Body of pancreas (tissue), 4 donors: ENCODE results near the gene ZSWIM6. TPM values are rescaled to one million over a fixed set of nuclear protein-coding genes. Genes with fewer than 3 reads are reported as not detected.

Experiments used
- ATAC-seq: fragments of 150-250 bp; one replicate; pipeline ENCODE4 v1.9.1; 2016
- DNase-seq, 4 donors: peaks; one replicate each; pipeline ENCODE4 v3.0.0-alpha.2; 2019
- H3K27ac ChIP-seq, 4 donors: fragments of 200-600 bp; sonication (generic); 1 replicate in 3 of 4; 2 replicates in 1 of 4; pipeline versions ENCODE4 v1.5.1 to v1.6.1; 2016 to 2019; ENCODE audit warnings: mild to moderate bottlenecking in 1 of 4, mixed read lengths in 1 of 4, moderate library complexity in 1 of 4
- H3K27me3 ChIP-seq, 2 donors: fragments of 200-600 bp; sonication (generic); one replicate each; pipeline ENCODE4 v1.6.0; 2016; ENCODE audit warnings: mild to moderate bottlenecking in 1 of 2
- H3K36me3 ChIP-seq, 2 donors: fragments of 200-600 bp; sonication (generic); replicated peaks in 1 of 2; 2 replicates each; pipeline ENCODE4 v1.5.1; 2016; ENCODE audit warnings: low read depth in 2 of 2; ENCODE audit not compliant: insufficient read depth in 1 of 2
- H3K4me1 ChIP-seq: fragments of 200-600 bp; sonication (generic); one replicate; pipeline ENCODE4 v1.6.0; 2016
- H3K4me3 ChIP-seq, 2 donors: fragments of 200-600 bp; sonication (generic); 1 replicate in 1 of 2; 2 replicates in 1 of 2; pipeline ENCODE4 v1.5.1; 2016 to 2019
- H3K9me3 ChIP-seq, 3 donors: fragments of 200-600 bp; sonication (generic); 1 replicate in 2 of 3; 2 replicates in 1 of 3; pipeline ENCODE4 v1.5.1; 2016
- POLR2A ChIP-seq, 3 donors: fragments of 450-650 bp; IDR thresholded peaks; one replicate each; pipeline ENCODE4 v1.6.1; 2016; ENCODE audit warnings: antibody characterized with exemption in 3 of 3, mild to moderate bottlenecking in 2 of 3
- WGBS, 2 donors: methylation state at CpG; one replicate each; pipeline ENCODE4 v1.1.5; 2017; 5-methylcytosine and 5-hydroxymethylcytosine counted together
- intact Hi-C: fragments of 100-400 bp; cut with DNase I; formaldehyde crosslinking; loops from one replicate; pipeline ENCODE4 v1.15.1; 2023
- total RNA-seq, 2 donors: library from RNA; depleted of rRNA; stranded (reverse); fragments of >200 nt; gene quantifications; one replicate each; pipeline ENCODE4 v1.1.0, GENCODE V29; 2016
- TF ChIP-seq, protein P1 (sequence below), 7 experiments: fragments of 450-650 bp in 4 of 7; fragments of 200-600 bp in 3 of 7; sonication (generic) in 3 of 7; IDR thresholded peaks; one replicate each; pipeline ENCODE4 v1.5.1; 2016 to 2019; ENCODE audit warnings: antibody characterized with exemption in 7 of 7

ZSWIM6 gene
- total RNA-seq, 2 donors from 2014 or later = 5.9 to 8.8 TPM

DNA sequence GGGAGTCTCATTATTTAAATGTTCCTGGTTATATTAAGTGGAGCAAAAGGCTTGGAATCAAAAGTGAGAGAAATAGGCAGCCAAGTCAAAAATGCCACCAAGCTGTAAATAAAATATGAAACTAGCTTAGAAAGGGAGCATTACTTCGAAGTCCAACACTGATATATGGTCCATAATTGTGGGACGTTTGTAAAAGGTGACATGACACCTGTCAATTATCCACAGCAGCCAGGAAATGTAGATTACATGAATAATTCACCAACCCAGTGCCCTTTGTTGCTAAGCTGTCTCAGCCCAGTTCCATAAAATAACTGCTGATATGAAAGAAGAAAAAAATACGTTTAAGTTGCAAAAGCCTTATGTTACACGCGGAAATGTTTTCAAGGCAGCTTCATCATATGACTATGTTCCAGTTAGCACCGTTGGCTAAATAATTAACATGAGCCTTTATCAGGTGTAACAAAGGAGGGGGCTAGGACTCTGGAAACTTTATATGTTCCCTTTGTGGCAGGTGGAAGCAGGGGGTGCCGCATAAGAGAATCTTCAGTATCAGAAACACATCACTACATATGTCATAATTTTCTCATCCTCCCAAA is 39.9 kb upstream of the ZSWIM6 start:
- no peak for DNase-seq
- TF ChIP-seq, protein P1, sequence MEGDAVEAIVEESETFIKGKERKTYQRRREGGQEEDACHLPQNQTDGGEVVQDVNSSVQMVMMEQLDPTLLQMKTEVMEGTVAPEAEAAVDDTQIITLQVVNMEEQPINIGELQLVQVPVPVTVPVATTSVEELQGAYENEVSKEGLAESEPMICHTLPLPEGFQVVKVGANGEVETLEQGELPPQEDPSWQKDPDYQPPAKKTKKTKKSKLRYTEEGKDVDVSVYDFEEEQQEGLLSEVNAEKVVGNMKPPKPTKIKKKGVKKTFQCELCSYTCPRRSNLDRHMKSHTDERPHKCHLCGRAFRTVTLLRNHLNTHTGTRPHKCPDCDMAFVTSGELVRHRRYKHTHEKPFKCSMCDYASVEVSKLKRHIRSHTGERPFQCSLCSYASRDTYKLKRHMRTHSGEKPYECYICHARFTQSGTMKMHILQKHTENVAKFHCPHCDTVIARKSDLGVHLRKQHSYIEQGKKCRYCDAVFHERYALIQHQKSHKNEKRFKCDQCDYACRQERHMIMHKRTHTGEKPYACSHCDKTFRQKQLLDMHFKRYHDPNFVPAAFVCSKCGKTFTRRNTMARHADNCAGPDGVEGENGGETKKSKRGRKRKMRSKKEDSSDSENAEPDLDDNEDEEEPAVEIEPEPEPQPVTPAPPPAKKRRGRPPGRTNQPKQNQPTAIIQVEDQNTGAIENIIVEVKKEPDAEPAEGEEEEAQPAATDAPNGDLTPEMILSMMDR (IDR thresholded peaks at IDR 0.05) = no peak
- peak in 1 of 3 donors; percentile 4 for TF ChIP-seq POLR2A (IDR thresholded peaks at IDR 0.05)
- 14 to 21% methylated on average over 7 of the region's 7 CpGs for WGBS, 2 donors
- Histone ChIP-seq H3K27me3 (no peaks in the 10 kb centered on the region), H3K4me1 (peaks cover 50% of the 10 kb centered on the region), H3K4me3 (no peak overlapping the region), H3K9me3 (no peaks in the 10 kb centered on the region), H3K27ac (peak overlapping the region; percentile 43 to 80 (median 77)), H3K36me3 (no peaks in the 10 kb centered on the region)
- peak; percentile 25 for ATAC-seq
- intact Hi-C loops = no loop called here

DNA sequence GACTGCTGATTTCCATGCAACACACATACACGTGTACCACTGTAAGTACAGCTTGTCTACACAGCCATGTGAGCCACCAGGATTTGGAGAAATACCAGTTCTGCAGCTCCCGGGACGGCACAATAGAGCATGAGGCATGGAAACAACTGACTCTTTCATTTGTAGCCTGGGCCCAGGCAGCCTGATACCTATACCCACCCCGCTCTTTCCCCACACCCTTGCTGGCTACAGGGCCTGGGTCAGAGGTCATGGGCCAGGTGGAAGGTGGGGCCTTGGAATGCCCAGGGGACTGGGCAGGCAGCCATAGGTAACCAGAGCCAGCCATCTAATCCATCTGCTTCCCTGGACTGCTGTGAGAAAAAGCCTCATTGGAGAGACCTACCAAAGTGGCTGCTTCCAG is 39.0 kb upstream of the ZSWIM6 start:
- no peaks in the 10 kb centered on the region for H3K9me3 ChIP-seq
- 14 to 31% methylated on average over 4 of the region's 4 CpGs for WGBS, 2 donors
- peaks cover 57% of the 10 kb centered on the region for H3K4me1 ChIP-seq
- H3K4me3 ChIP-seq = no peak overlapping the region
- TF ChIP-seq POLR2A (IDR thresholded peaks at IDR 0.05) = peak in 1 of 3 donors; percentile 27
- TF ChIP-seq, protein P1 (IDR thresholded peaks at IDR 0.05) = no peak
- H3K27ac ChIP-seq = peak overlapping the region; percentile 43 to 80 (median 77)
- DNase-seq (peak; percentile 72 to 87 (median 84)), ATAC-seq (peak; percentile 78)
- no peaks in the 10 kb centered on the region for H3K27me3 ChIP-seq
- no peaks in the 10 kb centered on the region for H3K36me3 ChIP-seq
- intact Hi-C loops = no loop called here

DNA sequence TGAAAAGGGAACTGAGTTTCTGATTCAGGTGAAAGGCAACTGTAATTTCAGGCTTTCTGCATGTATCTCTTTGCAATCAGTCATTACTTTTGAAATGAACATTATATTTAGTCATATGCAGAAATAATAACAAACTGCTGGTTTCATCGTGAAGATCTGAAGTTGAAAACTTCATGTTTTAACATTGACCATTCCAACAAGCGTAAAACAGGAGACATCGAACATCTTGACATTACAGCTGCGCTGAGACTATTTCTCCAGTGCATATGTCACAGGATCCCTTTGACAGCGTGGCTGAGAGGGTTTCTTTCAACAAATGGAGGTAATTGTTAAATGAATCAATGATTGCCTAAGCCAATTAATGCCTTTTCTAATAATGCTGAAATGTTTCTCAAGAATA is 38.2 kb upstream of the ZSWIM6 start:
- ATAC-seq = no peak
- Histone ChIP-seq H3K27me3 (no peaks in the 10 kb centered on the region), H3K4me3 (no peak overlapping the region), H3K27ac (peak overlapping the region; percentile 43 to 80 (median 77)), H3K9me3 (no peaks in the 10 kb centered on the region), H3K4me1 (peaks cover 65% of the 10 kb centered on the region), H3K36me3 (no peaks in the 10 kb centered on the region)
- WGBS, 2 donors = 91 to 97% methylated on average over 5 of the region's 5 CpGs
- no peak for TF ChIP-seq POLR2A (IDR thresholded peaks at IDR 0.05)
- TF ChIP-seq, protein P1 (IDR thresholded peaks at IDR 0.05) = no peak
- intact Hi-C loops = no loop called here
- DNase-seq = no peak

DNA sequence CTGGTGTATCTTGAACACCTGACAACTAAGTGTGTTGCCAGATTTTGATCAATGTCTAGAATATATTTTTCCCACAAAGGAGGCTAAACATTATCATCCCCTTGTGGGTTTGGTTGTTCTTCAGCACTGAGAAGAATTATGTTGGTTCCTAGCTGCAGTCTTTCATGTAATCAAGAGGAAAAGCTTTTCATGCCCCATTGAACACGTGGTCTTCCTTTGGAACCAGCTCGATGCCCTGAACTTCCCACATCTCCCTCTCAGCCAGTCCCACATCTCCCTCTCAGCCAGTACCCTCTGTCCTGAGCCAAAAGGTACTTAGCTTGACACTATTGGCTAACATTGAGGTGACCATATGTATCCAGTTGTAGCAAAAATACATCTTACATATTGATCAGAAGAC is 36.7 kb upstream of the ZSWIM6 start:
- intact Hi-C loops = no loop called here
- H3K9me3 ChIP-seq = no peaks in the 10 kb centered on the region
- no peak for ATAC-seq
- H3K4me1 ChIP-seq = peaks cover 63% of the 10 kb centered on the region
- WGBS, 2 donors = 91 to 94% methylated on average over 2 of the region's 2 CpGs
- no peak overlapping the region for H3K4me3 ChIP-seq
- H3K27ac ChIP-seq = no peak overlapping the region
- H3K27me3 ChIP-seq = no peaks in the 10 kb centered on the region
- no peak for DNase-seq
- no peaks in the 10 kb centered on the region for H3K36me3 ChIP-seq
- TF ChIP-seq POLR2A (IDR thresholded peaks at IDR 0.05) = no peak
- TF ChIP-seq, protein P1 (IDR thresholded peaks at IDR 0.05) = no peak

DNA sequence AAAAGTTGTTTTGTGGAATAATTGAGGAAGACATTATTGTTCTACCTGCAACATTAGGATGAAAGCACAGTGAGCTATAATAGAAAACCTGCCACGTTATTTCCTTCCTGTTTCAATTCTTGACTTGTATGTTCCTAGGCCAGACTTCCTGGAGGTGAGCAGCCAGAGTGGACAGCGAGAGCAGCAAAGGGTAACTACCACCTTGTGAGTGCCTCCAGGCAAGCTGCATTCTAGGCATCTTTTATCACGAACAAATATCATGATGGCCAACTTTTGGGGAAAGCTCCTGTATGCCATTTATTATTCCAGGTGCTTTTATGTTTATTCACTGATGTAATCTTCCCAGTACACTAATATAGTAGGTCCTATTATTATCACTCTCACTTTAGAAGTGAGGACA is 34.0 kb upstream of the ZSWIM6 start:
- Histone ChIP-seq H3K27ac (peak overlapping the region; percentile 62 to 72 (median 66)), H3K4me3 (no peak overlapping the region), H3K27me3 (no peaks in the 10 kb centered on the region), H3K4me1 (peaks cover 56% of the 10 kb centered on the region), H3K9me3 (no peaks in the 10 kb centered on the region), H3K36me3 (no peaks in the 10 kb centered on the region)
- peak; percentile 35 for ATAC-seq
- TF ChIP-seq, protein P1 (IDR thresholded peaks at IDR 0.05) = no peak
- no peak for TF ChIP-seq POLR2A (IDR thresholded peaks at IDR 0.05)
- intact Hi-C loops = no loop called here
- 33 to 43% methylated on average over 3 of the region's 3 CpGs for WGBS, 2 donors
- peak in 1 of 4 donors; percentile 29 for DNase-seq
